GM21515 (cell line): ENCODE data around the gene TRPM6.
A peak's percentile ranks its signal among the peaks of the same experiment; 100 is the strongest.

Experiments
- ATAC-seq: cut with Tn5 transposase; IDR thresholded peaks from one replicate; pipeline ENCODE4 v1.9.1; 2021; ENCODE audit not compliant: unreplicated experiment

TRPM6 gene

GRCh38 chr9:74773886-74774479 is 113.7 kb downstream of the TRPM6 start:
- ATAC-seq, result no peak

GRCh38 chr9:74772121-74772520 is 115.6 kb downstream of the TRPM6 start:
- ATAC-seq, result peak; percentile 47

- ATAC-seq, result no peak
Observed at GRCh38 chr9:74771672-74772071, 116.0 kb downstream of the TRPM6 start.

- no peak for ATAC-seq
Observed at GRCh38 chr9:74771262-74771585, 116.5 kb downstream of the TRPM6 start.

- ATAC-seq, result peak; percentile 79
Observed at GRCh38 chr9:74770508-74771261, 117.0 kb downstream of the TRPM6 start.

- ATAC-seq, result no peak
Observed at GRCh38 chr9:74765481-74765971, 122.2 kb downstream of the TRPM6 start.

GRCh38 chr9:74762950-74763349 is 124.8 kb downstream of the TRPM6 start:
- no peak for ATAC-seq

- no peak for ATAC-seq
Observed at GRCh38 chr9:74760031-74760700, 127.6 kb downstream of the TRPM6 start.

GRCh38 chr9:74755999-74756398 is 131.7 kb downstream of the TRPM6 start:
- ATAC-seq, result no peak

GRCh38 chr9:74755355-74755754 is 132.4 kb downstream of the TRPM6 start:
- no peak for ATAC-seq

GRCh38 chr9:74753650-74754049 is 134.1 kb downstream of the TRPM6 start:
- no peak for ATAC-seq

- no peak for ATAC-seq
Observed at GRCh38 chr9:74748966-74749365, 138.8 kb downstream of the TRPM6 start.

GRCh38 chr9:74742792-74743730 is 144.7 kb downstream of the TRPM6 start:
- no peak for ATAC-seq

- ATAC-seq, result no peak
Observed at GRCh38 chr9:74742191-74742790, 145.4 kb downstream of the TRPM6 start.

- ATAC-seq, result no peak
Observed at GRCh38 chr9:74736646-74737045, 151.1 kb downstream of the TRPM6 start.

- no peak for ATAC-seq
Observed at GRCh38 chr9:74735761-74736160, 152.0 kb downstream of the TRPM6 start.

- no peak for ATAC-seq
Observed at GRCh38 chr9:74729136-74729695, 158.5 kb downstream of the TRPM6 start.

GRCh38 chr9:74728176-74728575 is 159.5 kb downstream of the TRPM6 start:
- no peak for ATAC-seq

GRCh38 chr9:74726581-74726980 is 161.1 kb downstream of the TRPM6 start:
- no peak for ATAC-seq

- no peak for ATAC-seq
Observed at GRCh38 chr9:74724317-74724716, 163.4 kb downstream of the TRPM6 start.
